Suprapubic skin (tissue), 4 donors: ENCODE measurements around the gene FAAP20.
A peak's percentile ranks its signal among the peaks of the same experiment; 100 is the strongest.

Experiments
- EP300 ChIP-seq: sonication (generic); formaldehyde crosslinking; IDR thresholded peaks from one replicate; pipeline ENCODE4 v1.6.1; 2017; ENCODE audit warnings: antibody characterized with exemption
- POLR2A ChIP-seq, 2 donors: fragments of 450-650 bp; IDR thresholded peaks; one replicate each; pipeline ENCODE4 v1.6.1; 2017; ENCODE audit warnings: antibody characterized with exemption in 2 of 2, mild to moderate bottlenecking in 2 of 2, moderate library complexity in 2 of 2
- POLR2AphosphoS5 ChIP-seq, 3 donors: sonication (generic); formaldehyde crosslinking; IDR thresholded peaks; one replicate each; pipeline ENCODE4 v1.6.1; 2017; ENCODE audit warnings: antibody characterized with exemption in 3 of 3
- TF ChIP-seq, protein P1 (sequence below), 2 donors: fragments of 200-600 bp in 1 of 2; fragments of 450-650 bp in 1 of 2; sonication (generic) in 1 of 2; IDR thresholded peaks; one replicate each; pipeline ENCODE4 v1.5.1; 2016 to 2019; ENCODE audit warnings: antibody characterized with exemption in 2 of 2, mild to moderate bottlenecking in 1 of 2, moderate library complexity in 1 of 2

DNA sequence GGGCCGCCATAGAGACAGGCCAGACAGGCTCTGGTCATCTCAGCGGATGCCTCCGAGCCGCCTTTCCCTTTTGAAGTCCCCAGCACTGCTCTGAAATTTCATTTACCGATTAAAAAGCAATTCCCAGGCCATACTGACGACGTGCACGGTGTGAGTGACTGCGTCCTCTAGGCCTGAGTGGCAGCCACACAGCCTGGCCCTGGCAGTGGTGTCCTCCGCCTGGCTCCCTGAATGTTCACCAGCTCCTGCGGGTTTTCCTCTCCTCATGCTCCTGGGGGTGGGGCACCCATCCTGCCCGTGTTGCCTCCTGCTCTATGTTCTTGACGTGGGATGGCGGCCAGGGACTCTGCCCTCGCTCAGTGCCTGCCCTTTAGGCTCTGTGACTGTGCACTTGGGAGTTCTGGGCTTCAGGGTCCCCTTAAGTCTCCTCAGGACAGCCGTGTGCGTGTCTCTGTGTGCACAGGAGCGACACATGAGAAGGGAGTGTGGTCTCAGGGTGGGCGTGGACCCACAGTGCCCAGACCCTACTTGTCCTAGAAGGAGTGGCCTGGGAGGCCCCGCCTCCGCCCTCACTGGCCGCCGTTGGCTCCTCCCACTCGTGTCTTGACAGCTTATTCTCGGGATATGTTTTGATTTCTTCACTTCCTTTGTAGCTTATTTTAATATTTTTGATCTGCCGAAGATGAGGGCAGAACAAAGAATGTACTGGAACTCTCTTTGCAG lies 37.1 kb upstream of the FAAP20 start:
- TF ChIP-seq, protein P1, sequence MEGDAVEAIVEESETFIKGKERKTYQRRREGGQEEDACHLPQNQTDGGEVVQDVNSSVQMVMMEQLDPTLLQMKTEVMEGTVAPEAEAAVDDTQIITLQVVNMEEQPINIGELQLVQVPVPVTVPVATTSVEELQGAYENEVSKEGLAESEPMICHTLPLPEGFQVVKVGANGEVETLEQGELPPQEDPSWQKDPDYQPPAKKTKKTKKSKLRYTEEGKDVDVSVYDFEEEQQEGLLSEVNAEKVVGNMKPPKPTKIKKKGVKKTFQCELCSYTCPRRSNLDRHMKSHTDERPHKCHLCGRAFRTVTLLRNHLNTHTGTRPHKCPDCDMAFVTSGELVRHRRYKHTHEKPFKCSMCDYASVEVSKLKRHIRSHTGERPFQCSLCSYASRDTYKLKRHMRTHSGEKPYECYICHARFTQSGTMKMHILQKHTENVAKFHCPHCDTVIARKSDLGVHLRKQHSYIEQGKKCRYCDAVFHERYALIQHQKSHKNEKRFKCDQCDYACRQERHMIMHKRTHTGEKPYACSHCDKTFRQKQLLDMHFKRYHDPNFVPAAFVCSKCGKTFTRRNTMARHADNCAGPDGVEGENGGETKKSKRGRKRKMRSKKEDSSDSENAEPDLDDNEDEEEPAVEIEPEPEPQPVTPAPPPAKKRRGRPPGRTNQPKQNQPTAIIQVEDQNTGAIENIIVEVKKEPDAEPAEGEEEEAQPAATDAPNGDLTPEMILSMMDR (IDR thresholded peaks at IDR 0.05) = no peak
- peak in 1 of 2 donors; percentile 29 for TF ChIP-seq POLR2A (IDR thresholded peaks at IDR 0.05)
- TF ChIP-seq EP300 = no peak
- TF ChIP-seq POLR2AphosphoS5 (IDR thresholded peaks at IDR 0.05) = peak in 2 of 3 donors; percentile 13 to 55
